ENCODE results near the gene HERC6.

The HERC6 gene

DNA sequence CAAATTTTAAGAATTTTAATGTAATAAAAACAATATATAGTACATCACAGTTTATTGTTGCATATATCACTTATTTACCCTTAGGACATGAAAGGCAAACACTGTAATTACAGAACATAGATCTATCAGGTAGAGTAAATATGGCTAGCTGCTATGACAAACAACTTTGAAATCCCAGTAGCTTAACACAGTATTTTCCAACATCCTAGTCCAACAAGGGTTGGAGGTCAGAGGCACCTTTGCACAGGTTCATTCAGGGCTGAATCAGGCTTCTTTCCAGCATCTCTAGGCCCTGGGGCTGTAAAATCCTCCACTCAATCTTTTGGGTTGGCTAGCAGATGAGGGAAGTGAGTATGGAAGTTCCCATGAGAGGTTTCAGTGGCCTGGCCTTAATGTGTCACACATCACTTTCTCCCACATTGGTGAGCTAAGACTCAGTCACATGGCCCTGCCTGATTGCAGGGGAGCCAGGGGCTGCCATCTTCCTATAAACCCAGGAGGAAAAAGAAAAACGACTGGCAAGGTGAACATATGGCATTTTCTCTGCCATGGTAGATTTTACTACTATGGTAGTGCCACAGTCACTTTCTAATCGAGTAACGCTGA is 32.9 kb downstream of the HERC6 start:
- TF ChIP-seq EZH2phosphoT487 (IDR thresholded peaks at IDR 0.05; ENCODE audit: borderline replicate concordance) = no peak
- H3K27me3 ChIP-seq (ENCODE audit: insufficient read depth, low read length, poor library complexity, severe bottlenecking) = no peaks in the 10 kb centered on the region
- H3F3A ChIP-seq (ENCODE audit: low read depth) = no peaks in the 10 kb centered on the region
- no peaks in the 10 kb centered on the region for H3K79me2 ChIP-seq (ENCODE audit: insufficient read depth, low read length)
- no peak overlapping the region for H3K4me3 ChIP-seq (ENCODE audit: low read length, poor library complexity, severe bottlenecking)
- no peaks in the 10 kb centered on the region for H3K4me1 ChIP-seq (ENCODE audit: insufficient read depth, low read length, poor library complexity, severe bottlenecking)
- H3K4me2 ChIP-seq (ENCODE audit: low read depth, low read length, poor library complexity, severe bottlenecking) = no peak overlapping the region
- peaks cover 3% of the 10 kb centered on the region; the same call in 1 of the 2 replicates for H3K36me3 ChIP-seq (ENCODE audit: insufficient read depth, low read length)
- no peak overlapping the region for H2AFZ ChIP-seq (ENCODE audit: low read length)
- H3K9me2 ChIP-seq (replicated peaks; ENCODE audit: low read depth, low read length) = no peaks in the 10 kb centered on the region
- H4K20me1 ChIP-seq (ENCODE audit: insufficient read depth, low read length, poor library complexity, severe bottlenecking) = no peaks in the 10 kb centered on the region
- no peaks in the 10 kb centered on the region for H3K9me3 ChIP-seq (ENCODE audit: insufficient read depth, low read depth, low read length)
- no peak overlapping the region for H3K9ac ChIP-seq (ENCODE audit: low read depth, low read length, poor library complexity, severe bottlenecking)

DNA sequence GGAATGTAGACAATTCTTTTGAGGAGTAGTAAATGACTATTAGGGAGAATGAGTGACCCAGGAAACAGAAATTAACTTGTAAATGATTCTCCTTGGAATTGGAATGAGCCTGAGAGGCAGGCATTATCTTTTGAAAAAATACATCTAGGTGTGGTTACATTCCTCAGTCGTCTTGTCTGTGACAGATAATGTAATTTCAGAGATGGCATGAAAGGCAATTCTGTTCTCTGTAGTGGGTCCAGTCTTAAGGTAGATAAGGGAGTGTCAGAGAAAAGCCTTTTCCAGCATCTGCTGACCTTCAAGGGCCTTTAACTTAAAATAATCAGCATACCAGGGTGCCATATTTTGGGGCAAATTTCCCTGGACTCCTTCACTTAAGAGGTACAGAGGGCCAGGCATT is 35.1 kb downstream of the HERC6 start:
- Histone ChIP-seq H3K79me2 (ENCODE audit: insufficient read depth, low read length) (no peaks in the 10 kb centered on the region), H3K36me3 (ENCODE audit: insufficient read depth, low read length) (peaks cover 3% of the 10 kb centered on the region; the same call in 1 of the 2 replicates), H3K4me3 (ENCODE audit: low read length, poor library complexity, severe bottlenecking) (no peak overlapping the region), H3K4me2 (ENCODE audit: low read depth, low read length, poor library complexity, severe bottlenecking) (no peak overlapping the region), H3K9ac (ENCODE audit: low read depth, low read length, poor library complexity, severe bottlenecking) (no peak overlapping the region), H3F3A (ENCODE audit: low read depth) (no peaks in the 10 kb centered on the region), H2AFZ (ENCODE audit: low read length) (no peak overlapping the region), H4K20me1 (ENCODE audit: insufficient read depth, low read length, poor library complexity, severe bottlenecking) (no peaks in the 10 kb centered on the region), H3K9me2 (replicated peaks; ENCODE audit: low read depth, low read length) (no peaks in the 10 kb centered on the region), H3K4me1 (ENCODE audit: insufficient read depth, low read length, poor library complexity, severe bottlenecking) (no peaks in the 10 kb centered on the region), H3K27me3 (ENCODE audit: insufficient read depth, low read length, poor library complexity, severe bottlenecking) (no peaks in the 10 kb centered on the region), H3K9me3 (ENCODE audit: insufficient read depth, low read depth, low read length) (no peaks in the 10 kb centered on the region)
- TF ChIP-seq, protein P1, sequence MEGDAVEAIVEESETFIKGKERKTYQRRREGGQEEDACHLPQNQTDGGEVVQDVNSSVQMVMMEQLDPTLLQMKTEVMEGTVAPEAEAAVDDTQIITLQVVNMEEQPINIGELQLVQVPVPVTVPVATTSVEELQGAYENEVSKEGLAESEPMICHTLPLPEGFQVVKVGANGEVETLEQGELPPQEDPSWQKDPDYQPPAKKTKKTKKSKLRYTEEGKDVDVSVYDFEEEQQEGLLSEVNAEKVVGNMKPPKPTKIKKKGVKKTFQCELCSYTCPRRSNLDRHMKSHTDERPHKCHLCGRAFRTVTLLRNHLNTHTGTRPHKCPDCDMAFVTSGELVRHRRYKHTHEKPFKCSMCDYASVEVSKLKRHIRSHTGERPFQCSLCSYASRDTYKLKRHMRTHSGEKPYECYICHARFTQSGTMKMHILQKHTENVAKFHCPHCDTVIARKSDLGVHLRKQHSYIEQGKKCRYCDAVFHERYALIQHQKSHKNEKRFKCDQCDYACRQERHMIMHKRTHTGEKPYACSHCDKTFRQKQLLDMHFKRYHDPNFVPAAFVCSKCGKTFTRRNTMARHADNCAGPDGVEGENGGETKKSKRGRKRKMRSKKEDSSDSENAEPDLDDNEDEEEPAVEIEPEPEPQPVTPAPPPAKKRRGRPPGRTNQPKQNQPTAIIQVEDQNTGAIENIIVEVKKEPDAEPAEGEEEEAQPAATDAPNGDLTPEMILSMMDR (conservative IDR thresholded peaks at IDR 0.05; ENCODE audit: low read length) = no peak
- no peak for TF ChIP-seq EZH2phosphoT487 (IDR thresholded peaks at IDR 0.05; ENCODE audit: borderline replicate concordance)

DNA sequence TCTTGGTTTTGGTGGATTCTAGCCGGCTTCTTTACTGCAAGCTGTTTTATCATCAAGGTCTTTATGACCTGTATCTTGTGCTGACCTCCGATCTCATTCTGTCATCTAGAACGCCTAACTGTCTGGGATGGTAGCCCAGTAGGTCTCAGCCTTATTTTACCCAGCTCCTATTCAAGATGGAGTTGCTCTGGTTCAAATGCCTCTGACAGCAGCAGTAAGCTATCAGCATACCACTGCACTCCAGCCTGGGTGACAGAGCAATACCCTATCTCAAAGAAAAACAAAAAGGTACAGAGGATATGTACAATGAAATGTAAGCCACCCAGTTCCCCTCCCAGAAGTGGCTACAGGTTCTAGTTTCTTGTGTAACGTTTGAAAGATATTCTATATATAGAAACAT is 36.1 kb downstream of the HERC6 start:
- H3K79me2 ChIP-seq (ENCODE audit: insufficient read depth, low read length) = no peaks in the 10 kb centered on the region
- H2AFZ ChIP-seq (ENCODE audit: low read length) = no peak overlapping the region
- no peaks in the 10 kb centered on the region for H3K9me2 ChIP-seq (replicated peaks; ENCODE audit: low read depth, low read length)
- no peaks in the 10 kb centered on the region for H3K4me1 ChIP-seq (ENCODE audit: insufficient read depth, low read length, poor library complexity, severe bottlenecking)
- no peaks in the 10 kb centered on the region for H3K27me3 ChIP-seq (ENCODE audit: insufficient read depth, low read length, poor library complexity, severe bottlenecking)
- no peaks in the 10 kb centered on the region for H3K9me3 ChIP-seq (ENCODE audit: insufficient read depth, low read depth, low read length)
- no peak overlapping the region for H3K4me3 ChIP-seq (ENCODE audit: low read length, poor library complexity, severe bottlenecking)
- TF ChIP-seq EZH2phosphoT487 (IDR thresholded peaks at IDR 0.05; ENCODE audit: borderline replicate concordance) = no peak
- TF ChIP-seq, protein P1 (conservative IDR thresholded peaks at IDR 0.05; ENCODE audit: low read length) = no peak
- H3F3A ChIP-seq (ENCODE audit: low read depth) = no peaks in the 10 kb centered on the region
- no peak overlapping the region for H3K4me2 ChIP-seq (ENCODE audit: low read depth, low read length, poor library complexity, severe bottlenecking)
- no peak overlapping the region for H3K9ac ChIP-seq (ENCODE audit: low read depth, low read length, poor library complexity, severe bottlenecking)
- peaks cover 3% of the 10 kb centered on the region; the same call in 1 of the 2 replicates for H3K36me3 ChIP-seq (ENCODE audit: insufficient read depth, low read length)
- no peaks in the 10 kb centered on the region for H4K20me1 ChIP-seq (ENCODE audit: insufficient read depth, low read length, poor library complexity, severe bottlenecking)

DNA sequence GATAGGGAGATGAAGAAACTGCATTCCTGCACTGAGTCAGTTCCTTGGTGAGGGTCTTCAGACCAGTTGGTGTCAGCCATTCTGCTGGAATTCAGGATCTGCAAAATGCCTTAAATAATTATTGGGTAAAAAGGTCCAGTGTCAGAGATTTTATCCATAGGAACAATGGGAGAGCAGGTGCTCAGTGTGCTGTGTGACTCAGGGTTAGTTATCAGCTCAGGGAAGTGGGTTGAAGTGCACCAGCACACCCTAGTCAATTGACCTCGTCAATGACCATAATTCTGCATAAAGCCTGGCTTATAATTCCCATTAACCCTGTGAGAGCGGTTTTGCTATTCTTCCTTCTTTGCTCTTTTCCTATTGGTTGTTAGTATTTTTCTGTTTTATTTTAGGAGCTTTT is 37.3 kb downstream of the HERC6 start:
- Histone ChIP-seq H3F3A (ENCODE audit: low read depth) (no peaks in the 10 kb centered on the region), H3K79me2 (ENCODE audit: insufficient read depth, low read length) (no peaks in the 10 kb centered on the region), H3K4me2 (ENCODE audit: low read depth, low read length, poor library complexity, severe bottlenecking) (no peak overlapping the region), H4K20me1 (ENCODE audit: insufficient read depth, low read length, poor library complexity, severe bottlenecking) (no peaks in the 10 kb centered on the region), H3K9me3 (ENCODE audit: insufficient read depth, low read depth, low read length) (no peaks in the 10 kb centered on the region), H3K4me1 (ENCODE audit: insufficient read depth, low read length, poor library complexity, severe bottlenecking) (no peaks in the 10 kb centered on the region), H3K36me3 (ENCODE audit: insufficient read depth, low read length) (peaks cover 3% of the 10 kb centered on the region; the same call in 1 of the 2 replicates), H3K9ac (ENCODE audit: low read depth, low read length, poor library complexity, severe bottlenecking) (no peak overlapping the region), H3K27me3 (ENCODE audit: insufficient read depth, low read length, poor library complexity, severe bottlenecking) (no peaks in the 10 kb centered on the region), H2AFZ (ENCODE audit: low read length) (no peak overlapping the region), H3K9me2 (replicated peaks; ENCODE audit: low read depth, low read length) (no peaks in the 10 kb centered on the region), H3K4me3 (ENCODE audit: low read length, poor library complexity, severe bottlenecking) (no peak overlapping the region)
- TF ChIP-seq, protein P1 (conservative IDR thresholded peaks at IDR 0.05; ENCODE audit: low read length) = no peak
- no peak for TF ChIP-seq EZH2phosphoT487 (IDR thresholded peaks at IDR 0.05; ENCODE audit: borderline replicate concordance)
